DMS 273 treated with DMSO at 0.1 percent for 48 hours (cell line): Measurements from ENCODE around the gene PTPRM.

Experiments
- DNase-seq: peaks from one replicate; lab custom pipeline; 2025; lab: John Stamatoyannopoulos, UW

The PTPRM gene

DNA sequence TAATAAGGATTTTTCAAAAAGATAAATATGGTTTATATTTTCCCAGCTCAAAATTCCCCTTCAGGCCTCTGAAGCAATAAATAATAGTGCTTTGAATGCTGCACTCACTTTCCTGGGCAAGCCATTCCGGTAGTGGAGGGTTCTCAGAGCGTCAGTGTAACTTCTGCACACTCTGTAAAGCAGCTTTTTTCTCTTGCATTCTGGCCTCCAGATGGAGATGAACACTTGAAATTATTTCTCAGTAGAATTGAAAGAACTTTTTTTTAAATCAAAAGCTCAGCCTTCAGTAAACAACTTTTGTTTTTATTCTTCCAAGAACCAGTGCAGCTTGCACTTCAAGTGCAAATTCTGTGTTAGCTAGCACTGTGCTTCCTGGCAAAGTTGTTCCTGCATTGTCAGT, 761.0 kb downstream of the PTPRM start:
- DNase-seq = no peak

- DNase-seq = no peak
Observed at GRCh38 chr18:8329186-8329771, 762.2 kb downstream of the PTPRM start.

GRCh38 chr18:8330575-8330974, 763.5 kb downstream of the PTPRM start:
- DNase-seq = no peak

DNA sequence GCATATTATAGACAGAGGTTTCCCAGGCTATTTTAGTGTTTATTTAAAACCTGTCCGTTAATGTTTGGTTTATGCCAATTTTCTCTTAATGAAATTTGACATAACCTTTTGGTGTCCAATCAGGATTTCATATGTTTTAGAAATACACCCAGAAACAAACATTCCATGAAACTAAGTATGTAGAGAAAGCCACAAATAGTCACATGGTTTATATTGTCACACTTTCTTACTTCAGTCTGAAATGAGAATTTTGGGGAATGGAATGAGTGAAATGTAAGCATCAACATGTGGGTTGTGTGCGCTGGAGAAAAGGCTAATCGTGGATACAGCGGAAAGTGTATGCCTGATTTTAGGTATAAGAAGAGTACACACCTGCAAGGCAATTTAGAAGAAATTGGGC, 765.2 kb downstream of the PTPRM start:
- DNase-seq = no peak

DNA sequence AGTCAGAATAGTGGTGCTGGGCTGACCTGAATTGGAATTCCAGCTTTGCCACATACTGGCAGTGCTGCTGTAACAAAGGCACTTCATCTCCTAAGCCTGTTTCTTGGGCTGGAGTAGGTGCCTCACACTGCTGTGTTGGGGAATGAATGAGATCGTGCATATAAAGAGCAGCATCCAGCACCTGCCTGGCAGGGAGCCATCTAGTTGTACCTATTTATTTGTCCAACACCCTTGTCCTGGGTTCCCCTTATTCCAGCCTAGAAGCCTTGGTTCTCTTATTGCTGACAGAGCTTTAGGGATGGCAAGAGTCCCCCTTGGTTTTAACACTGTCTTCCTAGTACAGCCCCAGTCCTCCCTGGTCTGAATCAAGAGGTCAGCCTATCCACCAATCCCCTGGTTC, 766.8 kb downstream of the PTPRM start:
- DNase-seq = no peak

- DNase-seq = no peak
Observed at GRCh38 chr18:8337211-8337610, 770.1 kb downstream of the PTPRM start.

- DNase-seq = no peak
Observed at GRCh38 chr18:8339210-8339609, 772.1 kb downstream of the PTPRM start.

DNA sequence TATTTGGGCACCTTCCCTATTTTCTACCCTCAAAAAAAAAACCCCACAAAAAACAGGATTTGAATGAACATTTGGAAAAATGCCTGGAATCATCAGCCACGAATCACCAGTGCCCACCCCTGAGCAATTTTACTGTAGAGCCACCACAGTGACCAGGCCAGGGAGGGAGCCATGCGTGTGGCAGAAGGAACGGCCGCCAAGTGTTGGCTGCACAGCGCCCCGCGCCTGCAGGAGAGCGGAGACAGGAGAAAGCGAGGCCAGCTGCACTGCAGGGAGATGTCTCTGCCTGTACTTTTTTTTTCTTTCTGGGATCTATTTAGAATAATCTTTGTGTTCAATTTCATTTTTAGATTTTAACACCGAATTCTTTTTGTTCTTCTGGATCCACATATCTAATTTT, 772.8 kb downstream of the PTPRM start:
- DNase-seq = no peak

DNA sequence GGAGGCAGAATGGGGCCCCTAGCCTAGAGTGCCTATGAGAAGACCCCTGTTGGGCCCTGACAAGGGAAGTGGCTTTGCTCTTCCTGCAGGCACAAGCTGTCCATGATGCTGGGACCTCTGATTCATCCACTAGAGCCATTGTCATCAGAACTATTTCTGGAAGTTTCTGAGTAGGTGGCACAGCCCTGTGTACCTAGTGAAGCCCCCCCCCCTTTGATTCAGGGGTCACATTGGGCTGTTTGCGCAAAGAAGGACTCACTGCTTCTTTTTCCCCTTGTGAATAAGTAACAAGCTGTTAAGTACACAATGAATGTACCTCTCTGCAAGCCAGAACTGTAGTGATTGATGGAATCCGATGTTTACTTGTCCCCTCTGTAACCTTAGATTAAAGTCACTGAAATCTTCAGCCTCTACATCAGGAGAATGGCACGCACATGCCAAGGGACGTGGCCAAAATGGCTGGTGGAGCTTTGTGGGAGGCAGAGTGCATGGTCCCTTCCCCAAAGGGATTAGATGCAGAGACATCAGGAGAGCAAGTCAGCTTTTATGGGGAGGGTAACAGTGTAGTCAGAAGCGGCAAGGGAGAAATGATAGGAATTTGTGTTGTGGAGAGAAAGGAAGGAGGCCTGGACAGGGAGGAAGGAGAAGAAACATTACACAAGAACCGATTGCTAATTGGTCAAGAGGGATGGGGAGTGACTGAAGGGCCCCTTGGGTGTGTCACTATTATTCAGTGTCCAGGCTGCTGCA, 774.5 kb downstream of the PTPRM start:
- DNase-seq = no peak

DNA sequence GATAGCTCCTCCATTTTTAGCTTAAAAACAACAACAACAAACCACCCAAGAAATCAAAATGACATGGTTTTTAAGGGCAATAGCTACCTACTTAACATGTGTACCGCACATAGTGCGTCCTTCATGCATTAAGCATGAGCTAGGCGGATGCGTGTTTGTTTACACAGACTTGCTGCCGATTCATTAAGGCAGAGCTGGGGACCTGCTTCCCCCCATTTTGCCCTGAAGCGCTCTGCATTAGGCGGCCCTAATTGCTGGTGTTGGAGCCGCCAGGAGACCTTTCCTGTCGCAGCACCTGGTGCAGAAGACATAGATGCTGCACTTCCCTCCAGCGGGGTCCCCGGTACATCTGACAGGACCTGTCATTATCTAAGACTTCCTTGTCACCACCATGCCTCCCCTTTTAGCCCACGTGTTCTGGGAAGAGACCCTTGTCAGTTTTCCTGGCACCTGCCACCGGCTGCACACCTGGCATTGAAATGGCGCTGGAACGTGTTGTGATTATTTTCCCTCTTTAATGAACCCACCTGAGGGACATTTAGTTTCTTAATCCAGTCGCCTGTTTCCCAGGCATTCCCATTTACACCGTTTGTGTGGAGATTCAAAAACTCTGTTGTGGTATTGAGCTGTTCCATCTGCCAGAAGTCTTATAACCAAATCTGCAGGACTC, 781.1 kb downstream of the PTPRM start:
- no peak for DNase-seq

DNA sequence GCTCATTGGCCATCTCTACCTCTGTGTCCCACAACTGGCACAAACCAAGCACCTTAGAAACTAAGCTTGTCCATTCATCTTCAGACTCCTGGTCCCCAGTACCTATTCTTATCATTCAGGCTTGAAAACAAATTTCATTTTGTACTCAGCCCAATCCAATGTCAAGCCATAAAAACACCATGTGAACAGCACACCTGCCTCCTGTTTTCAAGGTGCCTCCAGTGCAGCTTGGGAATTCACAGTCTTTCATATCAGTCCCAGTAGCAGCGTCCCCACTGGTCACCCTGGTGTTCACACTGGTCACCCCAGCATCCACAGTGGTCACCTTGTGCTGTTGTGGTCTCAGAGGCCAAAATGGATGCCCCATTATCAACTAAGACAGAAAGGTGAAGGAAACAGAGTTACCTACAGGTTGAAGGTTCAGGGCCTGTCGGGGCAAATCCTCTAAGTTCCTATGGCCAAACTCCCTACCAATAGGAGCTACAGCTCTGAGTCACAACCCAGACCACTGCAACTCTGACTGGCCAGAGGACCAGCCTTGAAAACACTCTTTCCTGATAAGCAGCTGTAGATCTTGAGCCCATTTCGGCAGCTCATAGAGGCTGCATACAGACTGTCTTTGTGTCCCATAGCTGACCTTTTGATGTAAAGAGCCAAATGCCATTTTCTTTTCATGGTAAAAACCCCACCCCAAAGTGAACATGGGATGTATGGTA, 782.6 kb downstream of the PTPRM start:
- DNase-seq = no peak

DNA sequence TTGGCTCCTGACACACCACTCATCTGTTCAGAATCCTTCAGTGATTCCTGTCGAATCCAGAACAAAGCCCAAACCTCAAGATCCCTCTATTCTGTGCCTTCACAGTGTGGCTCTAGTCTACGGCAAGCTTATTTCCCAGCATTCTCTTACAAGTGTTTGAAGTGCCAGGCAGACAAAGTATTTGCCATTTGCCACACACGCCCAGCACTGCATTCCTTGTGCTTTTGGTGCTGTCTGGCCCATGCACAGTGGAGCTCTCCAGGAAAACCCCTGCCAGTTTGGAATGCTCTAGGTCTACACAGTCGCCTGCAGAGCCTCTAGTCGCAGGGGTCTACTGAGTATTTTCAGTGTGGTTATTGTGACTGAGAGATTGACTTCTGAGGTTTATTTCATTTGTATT, 783.5 kb downstream of the PTPRM start:
- no peak for DNase-seq

DNA sequence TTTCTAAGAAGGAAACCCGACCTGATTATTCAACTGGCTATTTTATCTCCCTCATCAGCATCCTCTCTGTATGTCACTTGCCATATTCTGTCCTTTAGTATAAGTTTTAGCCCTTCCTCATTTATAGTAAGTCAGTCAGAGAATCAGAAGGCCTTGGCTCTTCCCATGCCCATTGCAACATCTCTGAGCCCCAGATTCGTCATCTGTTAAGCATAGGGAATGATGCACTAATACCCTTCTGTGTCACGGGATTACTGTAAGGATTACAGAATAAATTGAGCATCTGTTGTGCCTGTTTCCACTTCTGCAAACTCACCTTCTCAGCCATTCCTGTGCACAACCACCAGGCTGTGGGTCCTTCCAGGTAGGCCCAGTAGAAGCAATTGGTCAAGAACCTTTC, 784.0 kb downstream of the PTPRM start:
- no peak for DNase-seq

GRCh38 chr18:8354304-8354703, 787.2 kb downstream of the PTPRM start:
- DNase-seq = no peak

DNA sequence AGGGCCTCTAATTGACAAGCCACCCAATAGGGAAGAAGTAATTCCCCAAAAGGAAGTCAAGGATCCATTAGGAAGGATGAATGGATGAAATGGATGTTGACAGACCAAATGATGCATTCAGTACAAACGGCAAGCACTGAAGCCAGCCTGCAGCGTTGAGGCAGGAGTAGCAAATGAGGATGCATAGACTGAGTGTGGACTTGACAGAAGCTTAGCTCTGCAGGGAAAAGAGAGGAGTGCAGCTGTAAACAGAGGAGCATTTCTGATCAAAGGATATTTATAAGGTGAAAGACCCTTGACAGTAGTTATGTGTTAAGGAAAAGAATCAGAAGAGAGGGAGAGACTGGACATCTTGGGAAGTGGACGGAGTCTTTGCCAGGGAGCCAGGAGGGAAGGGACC, 788.9 kb downstream of the PTPRM start:
- DNase-seq = no peak

DNA sequence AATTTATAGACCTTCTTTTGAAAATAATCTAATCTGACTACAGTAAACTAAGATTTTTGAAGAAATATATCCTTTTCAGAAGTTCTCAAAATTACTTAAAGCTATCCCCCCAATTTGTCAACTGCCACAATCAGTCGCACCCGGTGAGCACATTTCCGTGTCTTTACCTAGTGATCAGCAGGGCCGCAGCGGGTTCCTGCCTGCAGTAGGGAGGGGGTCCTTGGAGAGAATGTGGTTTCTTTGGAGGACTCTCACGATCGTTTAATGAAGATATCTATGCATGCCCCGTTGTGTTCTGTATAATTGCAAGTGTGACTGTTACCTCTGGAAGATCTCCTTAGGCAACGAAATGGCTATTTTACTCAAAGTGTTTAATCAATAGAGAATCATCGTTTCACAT, 790.2 kb downstream of the PTPRM start:
- no peak for DNase-seq

GRCh38 chr18:8358033-8358765, 791.1 kb downstream of the PTPRM start:
- DNase-seq = no peak

DNA sequence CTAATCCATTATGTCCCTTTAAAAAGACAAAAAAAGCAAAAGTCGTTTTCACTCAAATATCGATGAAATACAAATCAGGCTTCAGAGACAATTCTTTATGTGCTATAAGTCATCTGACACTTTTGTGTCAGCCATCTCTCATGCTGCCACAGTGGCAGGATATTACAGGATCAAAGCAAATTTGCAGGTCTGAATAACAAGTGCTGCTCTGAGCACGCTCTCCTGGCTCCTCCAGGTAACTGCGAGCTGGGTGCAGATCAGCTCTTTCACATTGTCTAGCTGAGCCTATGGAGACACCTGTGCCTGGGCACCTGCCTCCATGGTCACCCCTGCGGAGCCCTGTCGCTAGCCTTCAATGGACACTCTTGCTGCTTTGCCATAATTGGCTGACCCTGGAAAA, 792.0 kb downstream of the PTPRM start:
- DNase-seq = no peak

GRCh38 chr18:8359481-8359880, 792.4 kb downstream of the PTPRM start:
- DNase-seq = no peak

DNA sequence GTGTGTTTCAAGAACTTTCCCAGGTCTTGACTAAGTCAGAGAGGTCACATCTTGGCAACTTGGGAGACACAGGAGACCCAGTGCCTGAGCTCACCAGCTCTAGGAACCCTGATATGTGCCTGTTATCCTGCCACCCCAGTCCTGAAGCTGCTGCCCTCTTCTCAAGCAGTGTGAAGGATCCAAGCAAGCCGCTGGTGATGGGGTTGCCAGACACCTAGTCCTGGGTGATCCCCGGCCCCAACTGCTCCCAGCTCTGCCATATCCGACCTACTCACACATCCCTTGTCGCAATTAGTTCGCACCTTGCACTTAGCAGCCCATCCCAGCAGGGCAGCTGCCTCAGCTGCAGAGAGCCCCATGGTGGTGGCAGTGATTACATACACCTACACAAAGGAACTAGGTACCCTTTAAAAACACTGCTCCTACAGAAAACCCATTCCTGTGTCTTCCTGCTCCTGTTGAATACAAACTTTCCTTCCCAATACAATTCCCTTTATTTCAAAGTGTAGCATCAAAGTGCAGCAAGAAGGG, 794.9 kb downstream of the PTPRM start:
- DNase-seq = no peak

DNA sequence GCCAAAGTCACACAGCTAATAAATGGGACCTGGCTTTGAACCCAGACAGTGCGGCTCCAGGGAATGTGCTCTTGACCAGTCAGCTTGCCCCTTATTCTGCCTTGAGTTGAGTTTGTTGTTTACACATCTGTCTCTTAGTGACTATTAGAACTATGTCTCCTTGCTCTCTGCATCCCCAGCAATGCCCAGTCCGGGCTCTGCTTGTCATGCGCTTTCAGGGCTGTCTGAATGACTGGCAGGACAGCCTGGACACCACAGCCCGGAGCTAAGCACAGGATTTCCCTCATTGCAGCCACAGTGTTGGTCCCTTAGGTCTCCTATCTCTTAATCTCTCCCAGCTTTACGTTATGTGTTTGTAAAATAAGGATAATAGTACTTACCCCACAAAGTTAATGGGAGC, 795.7 kb downstream of the PTPRM start:
- no peak for DNase-seq

DNA sequence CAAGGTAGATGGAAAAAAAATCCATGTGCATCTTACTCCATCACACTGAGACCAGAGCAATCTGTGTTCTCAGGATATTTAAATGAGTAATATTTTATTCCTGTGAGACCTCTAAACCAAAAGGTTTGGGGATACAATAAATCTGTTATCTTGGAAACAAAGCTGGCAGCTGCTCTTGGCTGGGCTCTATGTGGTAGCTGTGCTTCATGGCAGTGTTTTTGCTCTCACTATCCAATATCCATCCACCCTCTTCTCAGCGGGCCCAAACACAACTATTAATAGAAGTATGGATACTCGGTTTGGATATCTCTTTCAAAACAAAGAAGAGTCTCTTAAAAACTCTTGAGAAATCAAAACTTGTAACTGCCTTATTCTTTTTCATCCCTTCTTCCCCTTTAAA, 797.3 kb downstream of the PTPRM start:
- no peak for DNase-seq
